PC-3 (cell line): ENCODE data around the gene SKAP1. TPM values are rescaled to one million over a fixed set of nuclear protein-coding genes. Genes with fewer than 3 reads are reported as not detected.

ENCODE experiments used
- ATAC-seq: fragments of 200-7000 bp; cut with Tn5 transposase; 2 replicates; pipeline ENCODE4 v1.9.1; 2020; ENCODE audit warnings: mild to moderate bottlenecking, moderate library complexity
- BruUV-seq: library from RNA; stranded (reverse); fragments of 400-500 nt; replicated peaks from 2 replicates; lab custom pipeline; 2021; lab: Mats Ljungman, UMichigan
- CTCF ChIA-PET: fragments of 300-600 bp; sonication (Branson Sonifier 250); formaldehyde crosslinking; loops from one replicate; lab custom pipeline; 2022; ENCODE audit warnings: antibody characterized with exemption; lab: Charles Lee
- POLR2A ChIA-PET: fragments of 300-600 bp; sonication (Branson Sonifier 250); formaldehyde crosslinking; loops from one replicate; lab custom pipeline; 2022; ENCODE audit warnings: antibody characterized with exemption; ENCODE audit not compliant: unreplicated experiment; lab: Charles Lee
- DNase-seq: peaks from one replicate; pipeline ENCODE4 v3.0.0-alpha.2; 2015
- H2AFZ ChIP-seq: fragments of 300-600 bp; sonication (generic); 2 replicates; pipeline ENCODE4 v1.6.0; 2016; ENCODE audit warnings: antibody characterized with exemption, low read length
- H3F3A ChIP-seq: fragments of 300-600 bp; sonication (generic); one replicate; pipeline ENCODE4 v1.6.0; 2017; ENCODE audit warnings: antibody characterized with exemption, low read length, control low read depth, mild to moderate bottlenecking; ENCODE audit not compliant: unreplicated experiment
- H3K27ac ChIP-seq: fragments of 300-600 bp; sonication (generic); 2 replicates; pipeline ENCODE4 v1.5.1; 2016; ENCODE audit warnings: mild to moderate bottlenecking, low read length
- H3K27me3 ChIP-seq: fragments of 300-600 bp; sonication (generic); 2 replicates; pipeline ENCODE4 v1.6.1; 2016; ENCODE audit warnings: low read length, mixed read lengths
- H3K36me3 ChIP-seq: fragments of 300-600 bp; sonication (generic); 2 replicates; pipeline ENCODE4 v1.6.1; 2016; ENCODE audit warnings: low read depth, mixed run types, low read length, mixed read lengths
- H3K4me1 ChIP-seq: fragments of 300-600 bp; sonication (generic); 2 replicates; pipeline ENCODE4 v1.5.1; 2016; ENCODE audit warnings: low read length; ENCODE audit not compliant: insufficient read depth
- H3K4me2 ChIP-seq: fragments of 300-600 bp; sonication (generic); 2 replicates; pipeline ENCODE4 v1.6.0; 2016; ENCODE audit warnings: low read length
- H3K4me3 ChIP-seq: fragments of 300-600 bp; sonication (generic); 2 replicates; pipeline ENCODE4 v1.5.1; 2016; ENCODE audit warnings: mild to moderate bottlenecking, low read length, mixed read lengths
- H3K79me2 ChIP-seq: fragments of 300-600 bp; sonication (generic); 2 replicates; pipeline ENCODE4 v1.6.1; 2017; ENCODE audit warnings: low read length, mixed read lengths
- H3K9ac ChIP-seq: fragments of 300-600 bp; sonication (generic); 2 replicates; pipeline ENCODE4 v1.6.0; 2016; ENCODE audit warnings: mild to moderate bottlenecking, low read length
- H3K9me2 ChIP-seq: fragments of 300-600 bp; sonication (generic); replicated peaks from 2 replicates; pipeline ENCODE4 v1.6.1; 2016; ENCODE audit warnings: mixed run types, low read length, mixed read lengths
- H3K9me3 ChIP-seq: fragments of 300-600 bp; sonication (generic); 2 replicates; pipeline ENCODE4 v1.6.1; 2016; ENCODE audit warnings: low read length, mixed read lengths
- H4K20me1 ChIP-seq: fragments of 300-600 bp; sonication (generic); 2 replicates; pipeline ENCODE4 v1.6.1; 2016; ENCODE audit warnings: low read length, mixed read lengths
- CTCF ChIP-seq: fragments of 300-600 bp; sonication (generic); conservative IDR thresholded peaks from 2 replicates; pipeline ENCODE4 v1.5.1; 2017; ENCODE audit warnings: antibody characterized with exemption, low read depth, mild to moderate bottlenecking, low read length
- EZH2 ChIP-seq: fragments of 300-600 bp; sonication (generic); IDR thresholded peaks from one replicate; pipeline ENCODE4 v1.6.1; 2017; ENCODE audit warnings: antibody characterized with exemption, mild to moderate bottlenecking, low read length; ENCODE audit not compliant: unreplicated experiment
- EZH2phosphoT487 ChIP-seq: fragments of 300-600 bp; sonication (generic); IDR thresholded peaks from 2 replicates; pipeline ENCODE4 v1.6.1; 2018; ENCODE audit warnings: mild to moderate bottlenecking, antibody characterized with exemption, low read length, borderline replicate concordance
- intact Hi-C: fragments of 100-400 bp; cut with micrococcal nuclease; formaldehyde crosslinking; loops from 2 replicates; pipeline ENCODE4 v1.9.0; 2023
- total RNA-seq: library from RNA; depleted of rRNA; stranded (reverse); fragments of >200 nt; gene quantifications from 2 replicates; pipeline ENCODE4 v1.2.3, GENCODE V29; 2014

Gene SKAP1
- total RNA-seq, 1 experiment from 2014 or later, result not detected

GRCh38 chr17:48239603-48239995 lies 190.4 kb downstream of the SKAP1 start:
- ATAC-seq, result no peak
- CTCF ChIA-PET, result interaction anchor here (0.6 kb wide), 1 partner anchor 337 kb away, joined by 5 read pairs; no protein-coding TSS in a partner anchor
- no TSS peak for BruUV-seq

DNA sequence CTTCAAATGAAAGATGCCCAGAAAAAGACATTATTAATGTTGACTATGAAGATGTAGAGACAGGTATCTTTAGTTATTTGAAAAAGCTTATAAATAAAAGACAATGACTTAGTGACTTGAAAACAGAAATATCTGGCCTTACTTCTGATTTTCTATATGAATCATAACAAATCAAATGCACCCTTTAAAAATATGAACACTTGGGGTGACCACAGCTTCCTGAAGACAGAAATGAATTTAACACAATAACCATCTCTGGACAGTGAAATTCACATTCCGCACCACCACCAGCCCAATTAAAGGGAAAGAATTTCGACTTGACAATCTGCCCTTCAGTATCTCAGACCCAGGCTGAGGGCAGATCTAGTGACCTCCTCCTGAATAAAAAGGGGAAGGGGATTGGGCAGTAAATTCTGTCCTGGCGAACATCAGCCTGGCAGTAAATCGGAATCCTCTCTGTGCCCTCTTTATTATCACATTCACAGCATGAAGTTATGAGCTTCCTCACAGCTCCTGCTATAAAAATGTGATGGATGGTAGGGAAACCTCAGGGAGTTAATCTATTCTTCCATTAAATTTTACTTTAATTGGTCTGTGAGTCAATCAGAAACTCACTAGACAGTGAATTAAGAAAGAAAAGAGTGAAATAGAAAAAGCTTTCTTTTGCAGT lies 190.9 kb downstream of the SKAP1 start:
- H3K36me3 ChIP-seq, result no peaks in the 10 kb centered on the region
- intact Hi-C loops, result no loop called here
- H3K4me2 ChIP-seq, result no peak overlapping the region
- POLR2A ChIA-PET, result no interaction called here
- no peaks in the 10 kb centered on the region for H3K27me3 ChIP-seq
- CTCF ChIA-PET, result interaction anchor here (0.5 kb wide), 1 partner anchor 74 kb away, joined by 3 read pairs; no protein-coding TSS in a partner anchor
- H3K9me3 ChIP-seq, result no peaks in the 10 kb centered on the region
- DNase-seq (no peak), ATAC-seq (no peak)
- no peaks in the 10 kb centered on the region for H3K79me2 ChIP-seq
- H4K20me1 ChIP-seq, result no peaks in the 10 kb centered on the region
- TF ChIP-seq EZH2phosphoT487, result no peak
- H3F3A ChIP-seq, result peaks cover 14% of the 10 kb centered on the region
- peaks cover 81% of the 10 kb centered on the region for H3K4me1 ChIP-seq
- no peak overlapping the region for H3K9ac ChIP-seq
- H3K9me2 ChIP-seq, result no peaks in the 10 kb centered on the region
- H3K27ac ChIP-seq, result 0 out of 2 replicates have a peak overlapping the region, but pooled peaks have one; percentile 5
- H3K4me3 ChIP-seq, result no peak overlapping the region
- no peak overlapping the region for H2AFZ ChIP-seq
- BruUV-seq, result no TSS peak

More at GRCh38 chr17:48239603-48239995, 190.4 kb downstream of the SKAP1 start:
- no peak for DNase-seq
- no peak overlapping the region for H2AFZ ChIP-seq
- TF ChIP-seq EZH2phosphoT487 (no peak), EZH2 (no peak), CTCF (no peak)
- peaks cover 86% of the 10 kb centered on the region for H3K4me1 ChIP-seq
- no peak overlapping the region; the same call in 1 of the 2 replicates for H3K9ac ChIP-seq
- no peaks in the 10 kb centered on the region for H3K9me3 ChIP-seq
- H3K79me2 ChIP-seq, result no peaks in the 10 kb centered on the region
- H3F3A ChIP-seq, result peaks cover 15% of the 10 kb centered on the region
- POLR2A ChIA-PET, result interaction anchor here (0.6 kb wide), 1 partner anchor 705 kb away, joined by 3 read pairs; the partner anchor contains the start of gene SNF8
- H3K27me3 ChIP-seq, result no peaks in the 10 kb centered on the region
- H3K36me3 ChIP-seq, result no peaks in the 10 kb centered on the region
- H3K9me2 ChIP-seq, result no peaks in the 10 kb centered on the region
- H3K4me3 ChIP-seq, result no peak overlapping the region
- H3K27ac ChIP-seq, result peak overlapping the region; percentile 89
- H3K4me2 ChIP-seq, result peak overlapping the region; percentile 34; the same call in 1 of the 2 replicates
- no peaks in the 10 kb centered on the region for H4K20me1 ChIP-seq
- intact Hi-C loops, result no loop called here

DNA sequence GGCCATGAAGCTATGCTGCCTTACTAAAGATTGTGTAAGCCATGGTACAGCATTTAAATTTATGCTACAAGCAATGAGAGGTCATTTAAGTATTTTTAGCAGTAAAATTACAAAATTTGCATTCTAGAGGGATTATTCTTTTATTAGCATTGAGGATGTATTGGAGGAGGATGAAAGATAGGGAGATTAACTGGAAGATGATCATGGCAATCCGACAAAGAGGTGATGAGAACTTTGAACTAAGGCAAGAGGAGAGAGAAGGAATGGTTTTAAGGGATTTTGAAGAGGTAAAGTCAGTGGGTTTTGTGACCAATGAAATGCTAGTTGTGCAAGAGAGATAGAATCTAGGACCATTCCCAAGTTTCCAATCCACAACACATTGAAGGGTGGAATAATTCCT lies 192.6 kb downstream of the SKAP1 start:
- intact Hi-C loops, result no loop called here
- Histone ChIP-seq H3K36me3 (no peaks in the 10 kb centered on the region), H3K4me1 (peaks cover 65% of the 10 kb centered on the region), H3K4me2 (peak overlapping the region; percentile 8; the same call in 1 of the 2 replicates), H2AFZ (no peak overlapping the region), H3K9me3 (no peaks in the 10 kb centered on the region), H3K4me3 (no peak overlapping the region), H3F3A (peaks cover 8% of the 10 kb centered on the region), H3K79me2 (no peaks in the 10 kb centered on the region), H4K20me1 (no peaks in the 10 kb centered on the region), H3K9me2 (no peaks in the 10 kb centered on the region), H3K9ac (no peak overlapping the region), H3K27me3 (no peaks in the 10 kb centered on the region), H3K27ac (peak overlapping the region; percentile 70)
- ChIA-PET POLR2A (no interaction called here), CTCF (no interaction called here)
- DNase-seq, result no peak
- TF ChIP-seq EZH2 (no peak), EZH2phosphoT487 (no peak), CTCF (no peak)
- ATAC-seq, result no peak
- BruUV-seq, result no TSS peak
